HTERT RPE-1 (cell line): Measurements from ENCODE around the gene CA6.
"Not testable (repeated sequence)": the region's sequence is repeated elsewhere in the genome, so short reads cannot be mapped to it uniquely, and the experiment has no call there.

Experiments
- in situ Hi-C: fragments of 300-500 bp; cut with MboI; formaldehyde crosslinking; loops from 4 replicates; pipeline ENCODE4 v1.14.3; 2020; ENCODE audit warnings: low sequenced_read_pairs

Gene CA6

GRCh38 chr1:8926707-8927694 is 18.7 kb upstream of the CA6 start:
- in situ Hi-C loops: no loop called here

- in situ Hi-C loops: no loop called here
Observed at GRCh38 chr1:8930116-8930515, 15.6 kb upstream of the CA6 start.

- in situ Hi-C loops: not testable (repeated sequence)
Observed at GRCh38 chr1:8937051-8937450, 8.6 kb upstream of the CA6 start.

GRCh38 chr1:8937701-8938100 is 8.0 kb upstream of the CA6 start:
- in situ Hi-C loops: no loop called here

GRCh38 chr1:8938232-8938999 is 7.3 kb upstream of the CA6 start:
- in situ Hi-C loops: no loop called here

- in situ Hi-C loops: no loop called here
Observed at GRCh38 chr1:8939000-8939265, 6.7 kb upstream of the CA6 start.

GRCh38 chr1:8939362-8939995 is 6.2 kb upstream of the CA6 start:
- in situ Hi-C loops: no loop called here

GRCh38 chr1:8941906-8942305 is 3.8 kb upstream of the CA6 start:
- in situ Hi-C loops: no loop called here

- in situ Hi-C loops: no loop called here
Observed at GRCh38 chr1:8943498-8944405, 1.9 kb upstream of the CA6 start.

- in situ Hi-C loops: no loop called here
Observed at GRCh38 chr1:8947127-8947691, 1.5 kb downstream of the CA6 start.

GRCh38 chr1:8950309-8950708 is 4.6 kb downstream of the CA6 start:
- in situ Hi-C loops: no loop called here

GRCh38 chr1:8951231-8951630 is 5.6 kb downstream of the CA6 start:
- in situ Hi-C loops: no loop called here

- in situ Hi-C loops: no loop called here
Observed at GRCh38 chr1:8955406-8955805, 9.7 kb downstream of the CA6 start.

GRCh38 chr1:8956461-8957349 is 11.0 kb downstream of the CA6 start:
- in situ Hi-C loops: no loop called here

- in situ Hi-C loops: no loop called here
Observed at GRCh38 chr1:8962812-8963530, 17.3 kb downstream of the CA6 start.

GRCh38 chr1:8963963-8964362 is 18.3 kb downstream of the CA6 start:
- in situ Hi-C loops: no loop called here

- in situ Hi-C loops: no loop called here
Observed at GRCh38 chr1:8965121-8965820, 19.6 kb downstream of the CA6 start.

GRCh38 chr1:8966606-8967005 is 20.9 kb downstream of the CA6 start:
- in situ Hi-C loops: no loop called here
